Adrenal gland (tissue), 12 donors: ENCODE data around the gene ACP4. TPM values are rescaled to one million over a fixed set of nuclear protein-coding genes. Genes with fewer than 3 reads are reported as not detected.

Experiments
- DNase-seq, 7 donors: peaks; one replicate each; pipeline ENCODE4 v3.0.0-alpha.2; 2019 to 2020
- H3K27ac ChIP-seq, 5 donors: fragments of 200-600 bp; sonication (generic) in 4 of 5; 1 replicate in 3 of 5; 2 replicates in 2 of 5; pipeline versions ENCODE4 v1.5.1 to v1.8.0; 2016 to 2020; ENCODE audit warnings: mild to moderate bottlenecking in 1 of 5
- H3K27me3 ChIP-seq: fragments of 200-600 bp; 2 replicates; pipeline ENCODE4 v1.8.0; 2021
- H3K36me3 ChIP-seq, 2 donors: fragments of 200-600 bp; replicated peaks in 1 of 2; 1 replicate in 1 of 2; 2 replicates in 1 of 2; pipeline versions ENCODE4 v1.5.1 to v1.8.0; 2018 to 2022
- H3K4me1 ChIP-seq, 2 donors: fragments of 200-600 bp; replicated peaks in 1 of 2; 1 replicate in 1 of 2; 2 replicates in 1 of 2; pipeline versions ENCODE4 v1.5.1 to v1.8.0; 2018 to 2021
- H3K4me3 ChIP-seq, 4 donors: fragments of 200-600 bp; sonication (generic) in 3 of 4; one replicate each; pipeline ENCODE4 v1.5.1; 2016 to 2018
- H3K9me3 ChIP-seq, 3 donors: fragments of 200-600 bp; sonication (generic) in 1 of 3; replicated peaks in 1 of 3; 1 replicate in 2 of 3; 2 replicates in 1 of 3; pipeline versions ENCODE4 v1.5.1 to v1.8.0; 2016 to 2021
- POLR2A ChIP-seq, 2 donors: fragments of 450-650 bp; IDR thresholded peaks; one replicate each; pipeline ENCODE4 v1.6.1; 2017; ENCODE audit warnings: antibody characterized with exemption in 2 of 2, mild to moderate bottlenecking in 2 of 2, moderate library complexity in 1 of 2
- WGBS, 4 donors: extraction: QIAGEN DNeasy Blood & Tissue Kit in 2 of 4; methylation state at CpG; one replicate each; pipeline versions ENCODE4 v1.1.5 to v1.1.7; 2013 to 2017; 5-methylcytosine and 5-hydroxymethylcytosine counted together
- intact Hi-C, 2 donors: fragments of 100-400 bp; cut with DNase I; formaldehyde crosslinking; loops; one replicate each; pipeline versions ENCODE4 v1.14.1 to v1.15.0; 2022 to 2023
- polyA plus RNA-seq, 3 donors: library from polyadenylated mRNA; stranded (reverse); fragments of 200-250 nt in 2 of 3; fragments of 350-450 nt in 1 of 3; fragmentation: Illumina TruSeq in 1 of 3; extraction: RNeasy Lipid Tissue Mini Kit (QIAGEN cat#74804) in 1 of 3; gene quantifications; one replicate each; pipeline ENCODE4 v1.2.3, GENCODE V29; 2013 to 2014
- total RNA-seq, 9 donors: library from RNA; depleted of rRNA in 4 of 9; stranded (reverse); fragments of >200 nt in 4 of 9; fragments of 120-200 nt in 1 of 9; fragmentation: NEBNext Ultra II Directional in 1 of 9; extraction: Animal tissue kit (Norgen Biotek cat#: 25700) in 1 of 9; gene quantifications; one replicate each; pipeline versions ENCODE4 v1.1.0 to v1.2.4, GENCODE V29; 2013 to 2023
- TF ChIP-seq, protein P1 (sequence below), 6 experiments: fragments of 450-650 bp in 4 of 6; fragments of 200-600 bp in 2 of 6; sonication (generic) in 1 of 6; IDR thresholded peaks; 1 replicate in 5 of 6; 2 replicates in 1 of 6; pipeline versions ENCODE4 v1.5.1 to v1.8.0; 2016 to 2021; ENCODE audit warnings: antibody characterized with exemption in 6 of 6, mild to moderate bottlenecking in 2 of 6, moderate library complexity in 1 of 6
- donor health status: healthy with polysubstance abuse.
- donor health status: Bipolar disorder and iron deficiency.
- donor health status: DM: yes; HTN: yes; CAD: no.
- donor health status: DM: no; HTN: no; CAD: no.
- donor health status: DM: no; HTN: no; CAD: no.
- donor health status: DM: yes; HTN: yes; CAD: no.

The ACP4 gene
- total and polyA plus RNA-seq, 12 donors = not detected

DNA sequence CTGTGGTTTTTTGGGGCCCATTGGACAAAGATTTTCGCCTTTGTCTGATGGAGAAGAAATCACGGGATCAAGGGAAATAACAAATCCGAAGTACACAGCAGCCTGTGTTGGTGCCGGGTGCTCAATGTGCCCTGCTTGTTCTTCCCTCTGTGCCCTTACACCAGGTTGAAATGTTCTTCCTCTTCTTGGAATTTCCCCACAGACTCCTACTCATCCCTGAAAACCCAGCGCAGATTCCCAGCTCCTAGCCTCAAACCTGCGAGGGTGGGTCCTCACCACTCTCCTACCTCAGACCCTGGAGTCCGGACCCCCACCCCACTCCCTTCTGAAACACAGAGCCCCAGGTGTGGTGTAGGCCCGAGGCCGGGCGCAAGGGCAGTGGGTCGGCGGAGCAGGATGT is 4.9 kb upstream of the ACP4 start:
- WGBS, 4 donors = 84 to 90% (median 87%) methylated on average over 11 to 12 of the region's 12 CpGs
- Histone ChIP-seq H3K9me3 (no peaks in the 10 kb centered on the region), H3K27me3 (peaks cover 9% of the 10 kb centered on the region), H3K4me1 (no peaks in the 10 kb centered on the region), H3K27ac (no peak overlapping the region), H3K36me3 (no peaks in the 10 kb centered on the region), H3K4me3 (no peak overlapping the region)
- TF ChIP-seq, protein P1, sequence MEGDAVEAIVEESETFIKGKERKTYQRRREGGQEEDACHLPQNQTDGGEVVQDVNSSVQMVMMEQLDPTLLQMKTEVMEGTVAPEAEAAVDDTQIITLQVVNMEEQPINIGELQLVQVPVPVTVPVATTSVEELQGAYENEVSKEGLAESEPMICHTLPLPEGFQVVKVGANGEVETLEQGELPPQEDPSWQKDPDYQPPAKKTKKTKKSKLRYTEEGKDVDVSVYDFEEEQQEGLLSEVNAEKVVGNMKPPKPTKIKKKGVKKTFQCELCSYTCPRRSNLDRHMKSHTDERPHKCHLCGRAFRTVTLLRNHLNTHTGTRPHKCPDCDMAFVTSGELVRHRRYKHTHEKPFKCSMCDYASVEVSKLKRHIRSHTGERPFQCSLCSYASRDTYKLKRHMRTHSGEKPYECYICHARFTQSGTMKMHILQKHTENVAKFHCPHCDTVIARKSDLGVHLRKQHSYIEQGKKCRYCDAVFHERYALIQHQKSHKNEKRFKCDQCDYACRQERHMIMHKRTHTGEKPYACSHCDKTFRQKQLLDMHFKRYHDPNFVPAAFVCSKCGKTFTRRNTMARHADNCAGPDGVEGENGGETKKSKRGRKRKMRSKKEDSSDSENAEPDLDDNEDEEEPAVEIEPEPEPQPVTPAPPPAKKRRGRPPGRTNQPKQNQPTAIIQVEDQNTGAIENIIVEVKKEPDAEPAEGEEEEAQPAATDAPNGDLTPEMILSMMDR (IDR thresholded peaks at IDR 0.05) = no peak
- TF ChIP-seq POLR2A (IDR thresholded peaks at IDR 0.05) = no peak
- DNase-seq = no peak
- intact Hi-C loops = loop anchor here in 1 of 2 donors (10.0 kb wide), 2 partner anchors 139 to 431 kb away; no protein-coding TSS in a partner anchor

DNA sequence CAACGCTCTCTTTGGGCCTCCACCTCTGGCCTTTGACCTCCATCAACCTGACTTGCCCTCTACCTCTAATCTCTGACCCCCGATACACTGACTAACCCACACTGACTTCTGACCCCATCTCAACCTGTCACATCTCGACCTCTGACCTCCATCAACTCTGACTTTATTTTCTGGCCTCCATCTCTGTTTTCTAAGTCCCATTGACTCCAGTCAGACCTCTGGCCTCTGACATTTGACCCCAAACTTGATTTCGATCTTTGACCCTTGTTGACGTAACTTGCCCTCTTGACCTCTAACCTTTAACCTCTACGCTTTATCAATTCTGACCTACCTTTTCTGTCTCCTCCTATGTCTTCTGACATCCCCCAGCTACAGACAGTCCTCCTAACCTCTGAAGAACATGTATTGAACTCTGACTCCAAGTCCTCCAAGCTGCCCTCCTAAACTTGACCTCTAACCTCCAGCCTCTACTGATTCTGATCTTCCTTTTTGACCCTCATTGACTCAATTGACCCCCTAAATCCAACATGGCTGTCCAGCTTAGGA is 780 bp downstream of the ACP4 start:
- Histone ChIP-seq H3K36me3 (no peaks in the 10 kb centered on the region), H3K27me3 (no peaks in the 10 kb centered on the region), H3K4me3 (no peak overlapping the region), H3K27ac (no peak overlapping the region), H3K9me3 (no peaks in the 10 kb centered on the region), H3K4me1 (no peaks in the 10 kb centered on the region)
- no peak for DNase-seq
- intact Hi-C loops = loop anchor here in 1 of 2 donors (10.0 kb wide), 1 partner anchor 124 kb away; the partner anchor contains the start of gene KLK4
- TF ChIP-seq POLR2A (IDR thresholded peaks at IDR 0.05) = no peak
- TF ChIP-seq, protein P1 (IDR thresholded peaks at IDR 0.05) = no peak
- WGBS, 4 donors = 74 to 87% (median 84%) methylated on average over 6 of the region's 6 CpGs

DNA sequence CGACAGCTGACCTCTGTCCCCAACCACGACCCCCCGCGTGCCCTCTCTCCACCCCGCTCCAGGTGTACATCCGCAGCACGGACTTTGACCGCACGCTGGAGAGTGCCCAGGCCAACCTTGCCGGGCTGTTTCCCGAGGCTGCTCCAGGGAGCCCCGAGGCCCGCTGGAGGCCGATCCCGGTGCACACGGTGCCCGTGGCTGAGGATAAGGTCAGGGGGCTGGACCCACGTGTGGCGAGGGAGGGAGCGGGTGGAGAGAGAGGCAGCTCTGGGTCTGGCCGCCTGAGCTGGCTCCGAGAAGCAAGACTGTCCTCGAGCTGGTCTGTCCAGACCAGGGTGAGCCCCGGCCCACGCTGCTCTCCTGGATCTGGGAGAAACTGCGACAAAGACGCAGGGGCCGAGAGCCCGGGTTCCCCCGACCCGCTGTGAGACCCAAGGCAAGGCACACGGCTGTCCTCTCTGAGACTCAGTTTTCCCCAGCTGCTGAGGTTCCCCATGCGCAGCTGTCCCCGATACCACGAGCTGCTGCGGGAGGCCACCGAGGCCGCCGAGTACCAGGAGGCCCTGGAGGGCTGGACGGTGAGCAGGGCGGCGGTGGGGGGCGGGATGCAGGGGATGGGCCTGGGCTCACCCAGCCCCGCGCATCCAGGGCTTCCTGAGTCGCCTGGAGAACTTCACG is 1.5 kb downstream of the ACP4 start:
- intact Hi-C loops = loop anchor here in 1 of 2 donors (10.0 kb wide), 1 partner anchor 123 kb away; the partner anchor contains the start of gene KLK4
- Histone ChIP-seq H3K27ac (no peak overlapping the region), H3K4me3 (no peak overlapping the region), H3K9me3 (no peaks in the 10 kb centered on the region), H3K4me1 (no peaks in the 10 kb centered on the region), H3K27me3 (no peaks in the 10 kb centered on the region), H3K36me3 (no peaks in the 10 kb centered on the region)
- TF ChIP-seq, protein P1 (IDR thresholded peaks at IDR 0.05) = no peak
- no peak for TF ChIP-seq POLR2A (IDR thresholded peaks at IDR 0.05)
- no peak for DNase-seq
- 75 to 90% (median 80%) methylated on average over 14 to 47 of the region's 47 CpGs for WGBS, 4 donors

DNA sequence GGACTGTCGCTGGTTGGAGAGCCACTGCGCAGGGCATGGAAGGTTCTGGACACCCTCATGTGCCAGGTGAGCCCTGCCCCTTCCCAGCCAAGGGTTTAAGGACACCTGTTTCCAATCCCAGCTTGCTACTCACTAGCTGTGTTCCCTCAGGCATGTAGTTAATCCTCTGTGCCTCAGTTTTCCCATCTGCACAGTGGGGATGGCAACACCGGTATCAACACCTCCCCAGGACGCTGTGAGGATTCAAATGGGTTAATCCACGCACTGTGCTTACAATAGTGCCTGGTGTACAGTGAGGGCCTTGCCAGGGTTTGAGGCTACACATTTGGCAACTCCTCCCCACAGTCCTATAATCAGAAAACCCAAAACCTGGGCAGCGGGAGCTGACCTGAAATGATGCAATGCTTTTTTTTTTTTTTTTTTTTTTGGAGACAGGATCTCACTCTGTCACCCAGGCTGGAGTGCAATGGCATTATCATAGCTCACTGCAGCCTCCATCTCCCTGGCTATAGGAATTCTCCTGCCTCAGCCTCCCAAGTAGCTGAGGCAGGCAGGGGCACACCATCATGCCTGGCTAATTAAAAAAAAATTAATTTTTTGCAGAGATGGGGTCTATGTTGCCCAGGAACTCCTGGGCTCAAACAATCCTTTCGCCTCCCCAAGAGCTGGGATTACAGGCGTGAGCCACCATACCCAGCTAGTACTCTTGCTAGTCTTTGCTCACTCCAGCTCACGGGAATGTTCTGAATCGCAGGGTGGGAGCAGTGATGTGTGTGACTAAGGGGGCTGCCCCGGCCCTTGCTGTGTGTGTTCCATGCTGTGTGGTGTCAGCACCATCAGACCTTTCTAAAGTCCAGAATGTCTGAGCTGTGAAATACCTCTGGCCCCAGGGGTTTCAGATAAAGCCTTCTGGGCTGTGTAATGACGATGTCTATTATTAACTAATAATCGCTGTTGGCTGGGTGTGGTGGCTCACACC is 2.3 kb downstream of the ACP4 start:
- Histone ChIP-seq H3K27ac (no peak overlapping the region), H3K27me3 (no peaks in the 10 kb centered on the region), H3K9me3 (no peaks in the 10 kb centered on the region), H3K4me1 (no peaks in the 10 kb centered on the region), H3K4me3 (no peak overlapping the region), H3K36me3 (peaks cover 0 to 1% of the 10 kb centered on the region in 2 donors)
- DNase-seq = no peak
- intact Hi-C loops = loop anchor here in 1 of 2 donors (10.0 kb wide), 1 partner anchor 122 kb away; the partner anchor contains the start of gene KLK4
- WGBS, 4 donors = 76 to 87% (median 85%) methylated on average over 9 to 13 of the region's 13 CpGs
- TF ChIP-seq POLR2A (IDR thresholded peaks at IDR 0.05) = no peak
- TF ChIP-seq, protein P1 (IDR thresholded peaks at IDR 0.05) = no peak
